IPS-20b (cell line): ENCODE data around the gene ITSN1.
"Not testable (repeated sequence)": the region's sequence is repeated elsewhere in the genome, so short reads cannot be mapped to it uniquely, and the experiment has no call there.

Source experiments
- H3K27ac ChIP-seq: one replicate; pipeline ENCODE4 v1.5.1; 2013; ENCODE audit warnings: low read length
- H3K27me3 ChIP-seq: 2 replicates; pipeline ENCODE4 v1.6.1; 2013; ENCODE audit warnings: mild to moderate bottlenecking, low read length, inconsistent platforms; ENCODE audit not compliant: insufficient read depth
- H3K36me3 ChIP-seq: 2 replicates; pipeline ENCODE4 v1.6.1; 2013; ENCODE audit warnings: low read depth, mild to moderate bottlenecking, inconsistent platforms, low read length, moderate library complexity; ENCODE audit not compliant: insufficient read depth
- H3K4me1 ChIP-seq: 2 replicates; pipeline ENCODE4 v1.6.1; 2013; ENCODE audit warnings: mild to moderate bottlenecking, control low read depth, inconsistent platforms, low read length, moderate library complexity; ENCODE audit not compliant: insufficient read depth
- H3K4me3 ChIP-seq: 2 replicates; pipeline ENCODE4 v1.5.1; 2013; ENCODE audit warnings: mild to moderate bottlenecking, low read length, inconsistent platforms
- H3K9ac ChIP-seq: 2 replicates; pipeline ENCODE4 v1.6.1; 2013; ENCODE audit warnings: low read depth, mild to moderate bottlenecking, inconsistent platforms, low read length, moderate library complexity
- H3K9me3 ChIP-seq: 2 replicates; pipeline ENCODE4 v1.6.1; 2013; ENCODE audit warnings: mild to moderate bottlenecking, low read depth, low read length, inconsistent platforms; ENCODE audit not compliant: insufficient read depth

Gene ITSN1

GRCh38 chr21:33668180-33668579 lies 25.9 kb downstream of the ITSN1 start:
- Histone ChIP-seq H3K9me3 (no peaks in the 10 kb centered on the region), H3K4me3 (no peak overlapping the region), H3K36me3 (no peaks in the 10 kb centered on the region), H3K27me3 (no peaks in the 10 kb centered on the region), H3K9ac (no peak overlapping the region), H3K27ac (no peak overlapping the region), H3K4me1 (0 out of 2 replicates have a peak, but pooled peaks cover 3% of the 10 kb centered on the region)

- H3K9ac ChIP-seq = no peak overlapping the region
- H3K9me3 ChIP-seq = no peaks in the 10 kb centered on the region
- H3K4me1 ChIP-seq = 0 out of 2 replicates have a peak, but pooled peaks cover 6% of the 10 kb centered on the region
- no peak overlapping the region for H3K4me3 ChIP-seq
- no peaks in the 10 kb centered on the region for H3K27me3 ChIP-seq
- H3K36me3 ChIP-seq = no peaks in the 10 kb centered on the region
- no peak overlapping the region for H3K27ac ChIP-seq
Observed at GRCh38 chr21:33668620-33669019, 26.3 kb downstream of the ITSN1 start.

- Histone ChIP-seq H3K4me3 (no peak overlapping the region), H3K27ac (no peak overlapping the region), H3K9ac (no peak overlapping the region), H3K27me3 (no peaks in the 10 kb centered on the region), H3K4me1 (peaks cover 13% of the 10 kb centered on the region), H3K9me3 (no peaks in the 10 kb centered on the region), H3K36me3 (no peaks in the 10 kb centered on the region)
Observed at GRCh38 chr21:33670076-33670978, 28.0 kb downstream of the ITSN1 start.

GRCh38 chr21:33673473-33673872 lies 31.2 kb downstream of the ITSN1 start:
- Histone ChIP-seq H3K4me1 (peaks cover 20% of the 10 kb centered on the region), H3K36me3 (no peaks in the 10 kb centered on the region), H3K9me3 (no peaks in the 10 kb centered on the region), H3K4me3 (no peak overlapping the region), H3K9ac (no peak overlapping the region), H3K27me3 (no peaks in the 10 kb centered on the region), H3K27ac (no peak overlapping the region)

- H3K36me3 ChIP-seq = no peaks in the 10 kb centered on the region
- no peak overlapping the region for H3K9ac ChIP-seq
- no peaks in the 10 kb centered on the region for H3K27me3 ChIP-seq
- peaks cover 25% of the 10 kb centered on the region for H3K4me1 ChIP-seq
- no peak overlapping the region for H3K4me3 ChIP-seq
- no peaks in the 10 kb centered on the region for H3K9me3 ChIP-seq
- H3K27ac ChIP-seq = no peak overlapping the region
Observed at GRCh38 chr21:33674226-33674625, 31.9 kb downstream of the ITSN1 start.

GRCh38 chr21:33676666-33677065 lies 34.4 kb downstream of the ITSN1 start:
- not testable (repeated sequence) for H3K4me3 ChIP-seq, H3K9me3 ChIP-seq, H3K9ac ChIP-seq, H3K27me3 ChIP-seq, H3K36me3 ChIP-seq, H3K27ac ChIP-seq
- H3K4me1 ChIP-seq = peaks cover 32% of the 10 kb centered on the region

- H3K4me3 ChIP-seq = no peak overlapping the region
- no peaks in the 10 kb centered on the region for H3K9me3 ChIP-seq
- peaks cover 32% of the 10 kb centered on the region for H3K4me1 ChIP-seq
- H3K9ac ChIP-seq = no peak overlapping the region
- no peaks in the 10 kb centered on the region for H3K27me3 ChIP-seq
- H3K27ac ChIP-seq = no peak overlapping the region
- H3K36me3 ChIP-seq = no peaks in the 10 kb centered on the region
Observed at GRCh38 chr21:33677450-33677849, 35.1 kb downstream of the ITSN1 start.

GRCh38 chr21:33680870-33681269 lies 38.6 kb downstream of the ITSN1 start:
- Histone ChIP-seq H3K9me3 (no peaks in the 10 kb centered on the region), H3K36me3 (no peaks in the 10 kb centered on the region), H3K4me1 (peaks cover 50% of the 10 kb centered on the region; the same call in 1 of the 2 replicates)

GRCh38 chr21:33682992-33683627 lies 40.8 kb downstream of the ITSN1 start:
- H3K4me1 ChIP-seq = peaks cover 66% of the 10 kb centered on the region

More at GRCh38 chr21:33680870-33681269, 38.6 kb downstream of the ITSN1 start:
- no peaks in the 10 kb centered on the region for H3K27me3 ChIP-seq
- H3K4me3 ChIP-seq = no peak overlapping the region
- H3K9ac ChIP-seq = no peak overlapping the region
- no peak overlapping the region for H3K27ac ChIP-seq

GRCh38 chr21:33684068-33684467 lies 41.8 kb downstream of the ITSN1 start:
- Histone ChIP-seq H3K36me3 (no peaks in the 10 kb centered on the region), H3K9ac (peak overlapping the region; percentile 63; the same call in 1 of the 2 replicates), H3K4me1 (peaks cover 64% of the 10 kb centered on the region), H3K27ac (peak overlapping the region; percentile 59), H3K27me3 (no peaks in the 10 kb centered on the region), H3K9me3 (no peaks in the 10 kb centered on the region), H3K4me3 (peak overlapping the region; percentile 56)

More at GRCh38 chr21:33682992-33683627, 40.8 kb downstream of the ITSN1 start:
- Histone ChIP-seq H3K27me3 (no peaks in the 10 kb centered on the region), H3K9ac (peak overlapping the region; percentile 63; the same call in 1 of the 2 replicates), H3K27ac (peak overlapping the region; percentile 59), H3K4me3 (peak overlapping the region; percentile 56; the same call in 1 of the 2 replicates), H3K9me3 (no peaks in the 10 kb centered on the region), H3K36me3 (no peaks in the 10 kb centered on the region)

GRCh38 chr21:33684923-33685560 lies 42.7 kb downstream of the ITSN1 start:
- H3K4me3 ChIP-seq = peak overlapping the region; percentile 56
- H3K27ac ChIP-seq = peak overlapping the region; percentile 69
- peak overlapping the region; percentile 60 for H3K9ac ChIP-seq
- H3K4me1 ChIP-seq = peaks cover 64% of the 10 kb centered on the region
- H3K27me3 ChIP-seq = no peaks in the 10 kb centered on the region
- H3K36me3 ChIP-seq = no peaks in the 10 kb centered on the region
- no peaks in the 10 kb centered on the region for H3K9me3 ChIP-seq
